Ureter (tissue), 1 donor: Measurements from ENCODE around the gene TNKS1BP1. TPM values are rescaled to one million over a fixed set of nuclear protein-coding genes. Genes with fewer than 3 reads are reported as not detected.

Source experiments
- DNase-seq: peaks from one replicate; pipeline ENCODE4 v3.0.0-alpha.2; 2020; ENCODE audit warnings: low spot score
- total RNA-seq: library from RNA; stranded (reverse); gene quantifications from one replicate; pipeline ENCODE4 v1.2.4, GENCODE V29; 2023
- donor health status: DM: yes; HTN: yes; CAD: no.

Gene TNKS1BP1
- total RNA-seq, 1 donor from 2014 or later = 338 TPM

DNA sequence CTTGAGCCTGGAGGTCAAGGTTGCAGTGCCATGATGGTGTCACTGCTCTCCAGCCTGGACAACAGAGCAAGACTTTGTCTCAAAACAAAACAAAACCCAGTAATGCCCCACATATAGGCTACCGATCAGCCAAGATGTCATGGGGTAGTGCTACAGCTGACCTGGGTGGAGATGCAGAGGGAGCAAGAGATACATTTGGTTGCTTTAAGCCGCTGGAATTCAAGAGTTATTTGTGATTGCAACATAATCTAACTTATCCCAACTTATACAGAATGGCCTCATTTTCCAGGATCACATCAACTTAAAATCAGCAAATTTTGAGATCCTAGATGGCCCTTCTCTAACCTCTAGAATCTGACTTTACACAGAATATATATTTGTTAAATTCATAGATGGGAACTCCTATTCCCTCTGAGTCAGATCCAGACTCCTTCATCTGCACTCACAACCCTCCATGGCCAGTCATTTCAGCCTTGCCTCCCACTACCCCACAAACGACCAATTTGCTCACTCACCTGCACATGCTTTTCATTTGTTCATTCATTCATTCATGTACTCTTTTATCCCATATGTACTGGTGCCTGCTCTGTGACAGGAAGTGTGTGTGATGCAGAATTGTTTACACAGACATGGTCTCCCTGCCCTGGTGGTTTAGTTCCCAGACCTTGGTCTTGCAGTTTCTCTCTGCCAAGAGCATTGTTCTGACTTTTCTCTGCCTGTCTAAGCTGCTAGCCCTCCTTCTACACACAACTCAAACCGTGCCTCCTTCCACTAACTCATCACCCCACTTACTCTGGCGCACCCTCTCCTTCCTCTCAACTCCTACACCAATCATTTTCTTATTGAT, 63.6 kb downstream of the TNKS1BP1 start:
- no peak for DNase-seq

DNA sequence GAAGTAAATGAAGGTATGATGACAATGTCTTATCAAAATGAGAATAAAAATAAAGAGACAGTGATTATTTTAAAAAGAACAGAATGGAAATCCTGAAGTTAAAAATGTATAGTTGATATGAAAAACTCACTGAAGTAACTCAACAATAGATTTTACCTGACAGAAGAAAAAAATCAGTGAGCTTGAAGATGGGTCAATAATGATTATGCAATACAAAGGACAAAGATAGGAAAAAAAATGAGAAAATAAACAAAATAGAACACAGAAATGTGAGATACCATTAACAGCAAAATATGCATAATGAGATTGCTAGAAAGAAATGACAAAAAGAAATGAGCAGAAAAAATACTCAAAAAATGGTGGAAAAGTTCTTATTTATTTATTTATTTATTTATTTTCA, 68.6 kb downstream of the TNKS1BP1 start:
- no peak for DNase-seq

DNA sequence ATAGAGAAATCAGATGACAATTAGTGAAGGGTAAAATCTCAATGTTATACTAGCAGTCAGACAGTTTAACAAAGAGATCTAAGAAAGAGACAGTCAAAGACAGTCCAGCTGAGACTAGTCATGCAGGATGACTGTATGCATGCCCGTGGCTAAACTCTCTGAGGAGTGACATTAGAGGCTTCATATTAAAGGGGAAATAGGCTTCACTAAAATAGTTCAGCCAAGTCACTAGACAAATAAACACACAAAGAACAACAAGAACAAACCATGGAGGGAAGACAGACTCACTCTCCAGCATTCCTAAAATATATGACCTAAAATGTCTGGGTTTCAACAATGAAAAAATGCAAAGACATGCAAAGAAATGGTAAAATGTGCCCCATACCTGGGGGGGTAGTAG, 69.1 kb downstream of the TNKS1BP1 start:
- DNase-seq = no peak

DNA sequence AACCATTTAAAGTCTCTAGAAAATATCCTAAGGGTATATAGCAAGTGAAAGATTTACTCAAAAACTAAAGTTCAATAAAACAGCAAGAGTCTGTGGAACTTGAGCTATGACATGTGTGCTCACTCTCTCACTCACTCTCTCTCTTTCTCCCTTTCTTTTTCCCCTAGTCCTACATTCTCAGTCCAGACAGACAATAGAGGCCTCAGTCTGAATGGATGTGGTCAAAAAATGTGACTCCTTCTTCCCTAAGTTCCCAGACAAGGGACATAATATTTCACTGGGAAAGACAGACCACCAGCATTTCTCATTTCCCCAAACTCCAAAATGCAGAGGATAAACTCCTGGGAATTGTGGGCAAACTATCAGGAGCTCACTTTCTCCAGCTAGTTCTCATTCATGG, 70.1 kb downstream of the TNKS1BP1 start:
- DNase-seq = no peak

DNA sequence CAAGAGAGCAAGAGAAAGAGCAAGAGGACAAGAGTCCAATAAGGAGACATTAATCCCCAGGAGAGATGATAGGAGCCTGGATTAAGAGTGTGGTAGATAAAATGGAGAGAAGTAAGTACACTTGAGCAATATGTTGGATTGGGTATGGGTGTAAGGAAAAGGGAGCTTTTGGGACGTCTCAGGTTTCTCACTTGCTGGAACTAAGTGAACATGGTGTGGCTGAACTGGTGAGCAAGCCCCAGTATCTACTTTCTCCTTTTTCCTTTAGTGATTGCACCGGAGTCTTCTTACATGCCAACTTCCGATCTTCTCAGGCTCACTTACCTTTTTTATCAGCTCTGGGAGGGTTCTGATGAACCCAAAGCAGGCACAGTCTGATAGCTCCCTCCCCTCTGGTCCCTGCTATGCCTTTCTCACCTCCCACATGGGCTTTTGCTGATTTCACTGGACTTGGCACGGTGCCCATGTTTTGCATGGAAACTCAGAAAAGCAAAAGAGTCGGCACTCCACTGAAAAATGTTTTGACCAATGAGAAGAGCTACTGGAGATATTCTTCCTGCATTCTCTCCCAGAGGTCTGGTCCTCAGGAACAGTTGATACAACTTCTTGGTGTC, 73.2 kb downstream of the TNKS1BP1 start:
- DNase-seq = no peak

DNA sequence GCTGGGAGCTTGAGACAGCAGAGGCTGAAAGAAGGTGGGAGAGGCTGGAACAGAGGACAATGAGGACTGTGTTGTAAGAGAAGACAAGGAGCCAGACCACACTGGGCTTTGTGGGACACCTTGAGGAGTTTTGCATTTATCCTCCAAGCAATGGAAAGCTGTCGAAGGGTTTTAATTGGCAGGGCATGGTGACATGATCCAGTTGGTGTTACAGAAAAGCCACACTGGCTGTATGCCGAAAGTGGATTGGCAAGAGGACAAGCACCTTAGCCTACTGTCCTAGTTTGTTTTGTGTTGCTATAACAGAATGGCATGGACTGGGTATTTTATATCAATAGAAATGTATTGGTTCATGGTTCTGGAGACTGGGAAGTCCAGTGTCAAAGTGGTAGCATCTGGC, 73.7 kb downstream of the TNKS1BP1 start:
- DNase-seq = no peak

Other genes starting within 250 kb of the TNKS1BP1 start
- gene LRRC55, start 143.0 kb downstream of the TNKS1BP1 start, total RNA-seq = not detected
- 4.7 TPM for gene APLNR, start 87.7 kb downstream of the TNKS1BP1 start, total RNA-seq
- 103 TPM for gene SSRP1, start 10.9 kb upstream of the TNKS1BP1 start, total RNA-seq
- gene P2RX3, start 13.4 kb upstream of the TNKS1BP1 start, total RNA-seq = 0.99 TPM
- not detected for gene PRG3, start 56.2 kb upstream of the TNKS1BP1 start, total RNA-seq
- gene PRG2, start 65.7 kb upstream of the TNKS1BP1 start, total RNA-seq = 0.55 TPM
- gene SLC43A3, start 102.2 kb upstream of the TNKS1BP1 start, total RNA-seq = 27.2 TPM
- gene RTN4RL2, start 135.6 kb upstream of the TNKS1BP1 start, total RNA-seq = 1.5 TPM
- 10.4 TPM for gene SLC43A1, start 190.8 kb upstream of the TNKS1BP1 start, total RNA-seq
- gene TIMM10, start 205.8 kb upstream of the TNKS1BP1 start, total RNA-seq = 50.5 TPM
- not detected for gene SMTNL1, start 212.6 kb upstream of the TNKS1BP1 start, total RNA-seq
- 83.1 TPM for gene UBE2L6, start 242.7 kb upstream of the TNKS1BP1 start, total RNA-seq